ENCODE data around the gene HOXB1. TPM values are rescaled to one million over a fixed set of nuclear protein-coding genes. Genes with fewer than 3 reads are reported as not detected.

Gene HOXB1
- polyA plus RNA-seq, 1 of the 3 experiments (the other 2 are of a cell fraction) = not detected

DNA sequence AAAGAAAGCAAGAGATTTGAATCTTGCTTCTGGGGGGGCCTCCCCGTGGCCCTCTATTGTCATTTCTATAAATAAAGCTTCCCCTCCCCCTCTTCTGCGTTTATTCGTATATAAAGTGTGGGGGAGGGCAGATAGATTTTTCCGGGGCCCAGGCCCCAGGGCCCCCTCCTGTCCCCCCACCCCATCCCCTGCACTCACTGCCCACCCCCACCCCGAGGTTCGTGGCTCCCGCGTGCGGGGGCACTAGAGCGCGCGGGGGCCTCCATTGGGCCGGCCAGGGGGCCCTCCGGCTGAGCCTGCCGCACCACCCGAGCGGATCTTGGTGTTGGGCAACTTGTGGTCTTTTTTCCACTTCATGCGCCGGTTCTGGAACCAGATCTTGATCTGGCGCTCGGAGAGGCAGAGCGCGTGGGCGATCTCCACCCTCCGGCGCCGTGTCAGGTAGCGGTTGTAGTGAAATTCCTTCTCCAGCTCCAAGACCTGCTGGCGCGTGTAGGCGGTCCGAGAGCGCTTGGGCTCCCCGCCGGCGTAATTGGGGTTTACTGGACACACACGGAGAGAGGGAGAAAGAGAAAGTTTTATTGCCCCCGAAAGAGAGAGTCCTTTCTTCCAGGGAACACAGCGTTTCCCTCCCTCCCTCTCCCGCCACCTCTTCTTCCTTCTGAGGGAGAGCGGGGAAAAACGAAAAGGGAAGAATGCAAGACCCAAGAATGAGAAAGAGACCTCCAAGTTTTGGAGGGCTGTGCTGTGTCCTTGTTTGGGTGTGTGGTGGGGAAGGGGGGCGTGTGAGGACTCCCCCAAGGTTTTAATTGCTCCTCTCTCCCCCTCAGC lies 45.9 kb upstream of the HOXB1 start:
- Histone ChIP-seq H3K79me2 (ENCODE audit: insufficient read depth) (no peaks in the 10 kb centered on the region), H3K36me3 (replicated peaks in 1 of 2; ENCODE audit: control insufficient read depth in 1 of 2, insufficient read depth in 2 of 2, low read length in 1 of 2) (no peaks in the 10 kb centered on the region), H2AFZ (ENCODE audit: low read depth) (no peak overlapping the region), H4K20me1 (ENCODE audit: insufficient read depth) (peaks cover 9% of the 10 kb centered on the region; the same call in 1 of the 2 replicates), H3K27me3 (ENCODE audit: insufficient read depth) (peaks cover 94% of the 10 kb centered on the region), H3K4me2 (no peak overlapping the region), H3K4me3 (ENCODE audit: low read depth in 2 of 2, low read length in 1 of 2) (no peak overlapping the region), H3F3A (replicated peaks; ENCODE audit: insufficient read depth) (peaks cover 4% of the 10 kb centered on the region), H3K9me2 (no peaks in the 10 kb centered on the region), H3K27ac (ENCODE audit: low read depth in 2 of 2, low read length in 1 of 2) (no peak overlapping the region), H3K9ac (no peak overlapping the region), H3K4me1 (ENCODE audit: control insufficient read depth in 1 of 2, insufficient read depth in 2 of 2, low read depth in 1 of 2, low read length in 1 of 2) (no peaks in the 10 kb centered on the region; a peak in 1 of 4 replicates), H3K9me3 (no peaks in the 10 kb centered on the region)
- no peak for TF ChIP-seq NFIC (IDR thresholded peaks at IDR 0.05; ENCODE audit: borderline replicate concordance)
- TF ChIP-seq, protein P1, sequence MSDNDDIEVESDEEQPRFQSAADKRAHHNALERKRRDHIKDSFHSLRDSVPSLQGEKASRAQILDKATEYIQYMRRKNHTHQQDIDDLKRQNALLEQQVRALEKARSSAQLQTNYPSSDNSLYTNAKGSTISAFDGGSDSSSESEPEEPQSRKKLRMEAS (IDR thresholded peaks at IDR 0.05; ENCODE audit: low read depth) = no peak
- no peak for TF ChIP-seq JUND (IDR thresholded peaks at IDR 0.05)
- no peak for TF ChIP-seq CHD2 (IDR thresholded peaks at IDR 0.05; ENCODE audit: low read length, partially characterized antibody)
- TF ChIP-seq EZH2phosphoT487 (IDR thresholded peaks at IDR 0.05; ENCODE audit: borderline replicate concordance, low read depth) = 0 out of 2 replicates have a peak, but pooled peaks have one; percentile 19
- DNase-seq = no peak
- WGBS (ENCODE audit: low lambda C conversion rate) = 23% methylated on average over 41 of the region's 43 CpGs
- CTCF ChIA-PET = interaction anchor here (0.8 to 1.4 kb wide), 3 partner anchors 17 to 41 kb away, joined by 3 to 5 read pairs (median 3); no protein-coding TSS in a partner anchor
- POLR2A ChIA-PET = no interaction called here

- Histone ChIP-seq H3K4me2 (no peak overlapping the region), H3K9me2 (no peaks in the 10 kb centered on the region), H3K79me2 (ENCODE audit: insufficient read depth) (no peaks in the 10 kb centered on the region), H3K36me3 (replicated peaks in 1 of 2; ENCODE audit: control insufficient read depth in 1 of 2, insufficient read depth in 2 of 2, low read length in 1 of 2) (no peaks in the 10 kb centered on the region), H3K27me3 (ENCODE audit: insufficient read depth) (peaks cover 94% of the 10 kb centered on the region), H3K4me1 (ENCODE audit: control insufficient read depth in 1 of 2, insufficient read depth in 2 of 2, low read depth in 1 of 2, low read length in 1 of 2) (no peaks in the 10 kb centered on the region; a peak in 1 of 4 replicates), H4K20me1 (ENCODE audit: insufficient read depth) (peaks cover 9% of the 10 kb centered on the region; the same call in 1 of the 2 replicates), H3K9ac (no peak overlapping the region), H3K27ac (ENCODE audit: low read depth in 2 of 2, low read length in 1 of 2) (no peak overlapping the region), H3K9me3 (no peaks in the 10 kb centered on the region), H2AFZ (ENCODE audit: low read depth) (no peak overlapping the region), H3F3A (replicated peaks; ENCODE audit: insufficient read depth) (peaks cover 4% of the 10 kb centered on the region), H3K4me3 (ENCODE audit: low read depth in 2 of 2, low read length in 1 of 2) (no peak overlapping the region)
- ChIA-PET CTCF (interaction anchor here (1.1 to 1.6 kb wide), 3 partner anchors 17 to 240 kb away, joined by 3 to 5 read pairs (median 3); no protein-coding TSS in a partner anchor), POLR2A (no interaction called here)
- DNase-seq = no peak
- TF ChIP-seq EZH2phosphoT487 (IDR thresholded peaks at IDR 0.05; ENCODE audit: borderline replicate concordance, low read depth) = peak; percentile 29; the same call in 1 of the 2 replicates
- TF ChIP-seq CTCF (IDR thresholded peaks at IDR 0.05) = no peak
- no peak for TF ChIP-seq SMC3 (IDR thresholded peaks at IDR 0.05; ENCODE audit: low read depth, low read length)
- WGBS (ENCODE audit: low lambda C conversion rate) = 23% methylated on average over 22 of the region's 22 CpGs
Measured at GRCh38 chr17:48575673-48576478, 45.1 kb upstream of the HOXB1 start.

Data from SK-N-SH (cell line).